ENCODE results near the gene CRYGS. TPM values are rescaled to one million over a fixed set of nuclear protein-coding genes. Genes with fewer than 3 reads are reported as not detected.
A peak's percentile ranks its signal among the peaks of the same experiment; 100 is the strongest.

CRYGS gene
- total and polyA plus RNA-seq, 9 of the 15 experiments (the other 6 are each of a cell fraction or from before 2014, with no cell fraction given), result 1.5 to 3.8 (median 2.0) TPM

DNA sequence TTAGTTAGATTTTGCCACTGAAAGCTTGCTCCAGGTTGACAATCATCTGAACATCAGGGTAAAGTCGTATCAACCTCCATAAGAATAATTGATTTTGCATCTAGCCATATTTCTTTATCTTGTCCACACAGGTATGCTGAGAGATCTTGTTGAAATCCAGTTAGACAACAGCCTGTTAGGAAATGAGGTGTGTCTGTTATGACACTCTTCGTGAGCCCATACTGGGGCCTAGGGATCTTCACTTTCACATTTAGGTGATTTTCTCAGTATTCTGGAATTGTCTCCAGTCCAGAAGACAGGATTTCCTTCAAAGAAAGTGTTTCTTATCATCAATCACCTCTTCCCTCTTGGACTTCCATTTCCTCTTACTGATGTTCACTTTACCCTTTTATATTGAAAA, 44.5 kb upstream of the CRYGS start (continued):
- TF ChIP-seq JUN (IDR thresholded peaks at IDR 0.05; ENCODE audit: borderline replicate concordance, low read depth, low read length) (peak; percentile 26; the same call in 1 of the 2 replicates), JUN (CRISPR knock-in tag; IDR thresholded peaks at IDR 0.05; ENCODE audit: borderline replicate concordance) (no peak)

DNA sequence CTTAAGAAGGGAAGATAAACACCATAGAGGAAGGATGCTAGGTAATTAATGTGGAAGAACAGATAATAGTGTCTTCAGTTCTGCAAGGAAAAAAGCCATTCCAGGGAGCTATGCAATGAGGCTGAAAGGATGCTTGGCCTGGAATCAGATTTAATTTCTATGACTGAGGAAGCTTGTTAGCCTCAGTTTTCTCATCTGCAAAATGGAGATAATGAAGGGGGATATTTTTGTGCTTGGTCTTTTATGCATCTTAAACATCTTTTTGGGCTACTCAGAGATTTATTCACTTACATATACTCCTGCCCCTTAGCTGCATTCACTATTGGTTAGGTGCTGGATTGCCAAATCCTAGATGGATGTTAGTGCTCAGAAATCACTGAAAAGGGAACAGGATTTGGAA, 43.0 kb upstream of the CRYGS start:
- ATAC-seq, result no peak
- H3K4me1 ChIP-seq (replicated peaks in 1 of 2; ENCODE audit: control insufficient read depth in 2 of 2, insufficient read depth in 2 of 2, low read length in 2 of 2), result peaks cover 0 to 26% of the 10 kb centered on the region in 2 experiments; a peak in 3 of 5 replicates
- ChIA-PET CTCF (ENCODE audit: low intra/inter-chr PET ratio) (interaction anchor here (0.7 kb wide), 1 partner anchor 235 kb away, joined by 3 read pairs; no protein-coding TSS in a partner anchor), POLR2A (interaction anchor here (1.0 to 8.0 kb wide), 6 partner anchors 8 to 26 kb away, joined by 3 to 64 read pairs (median 6); partner anchors contain the start of genes DNAJB11 and TBCCD1)
- in situ Hi-C loops (cut with MboI), result no loop called here
- no peak overlapping the region for H2AFZ ChIP-seq (ENCODE audit: low read depth, low read length)
- H3K27me3 ChIP-seq (ENCODE audit: control insufficient read depth in 2 of 2, insufficient read depth in 2 of 2, low read length in 2 of 2), result no peaks in the 10 kb centered on the region
- DNase-seq (ENCODE audit: extremely low read depth in 1 of 4, low spot score in 3 of 4), result no peak
- peaks cover 41% of the 10 kb centered on the region for H3K36me3 ChIP-seq (ENCODE audit: control insufficient read depth, insufficient read depth, low read length)
- no peak overlapping the region for H3K4me2 ChIP-seq (ENCODE audit: insufficient read depth, low read length)
- H4K20me1 ChIP-seq (replicated peaks; ENCODE audit: control insufficient read depth, insufficient read depth, low read length), result no peaks in the 10 kb centered on the region
- H3K4me3 ChIP-seq, result no peak overlapping the region
- intact Hi-C loops (cut with micrococcal nuclease), result loop anchor here (10.0 kb wide), 1 partner anchor 238 kb away; no protein-coding TSS in a partner anchor
- no peak for TF ChIP-seq PCBP2 (IDR thresholded peaks at IDR 0.05; ENCODE audit: low read depth, low read length, poor library complexity, severe bottlenecking)
- TF ChIP-seq RHOXF2B (CRISPR knock-in tag; conservative IDR thresholded peaks at IDR 0.05), result no peak
- TF ChIP-seq RBM25 (IDR thresholded peaks at IDR 0.05; ENCODE audit: low read depth, low read length, severe bottlenecking), result peak; percentile 88
- no peak overlapping the region for H3K27ac ChIP-seq (ENCODE audit: extremely low read depth, low read depth, low read length)
- no peak for FAIRE-seq
- H3K9ac ChIP-seq (ENCODE audit: insufficient read depth in 1 of 2, low read depth in 2 of 2, low read length in 2 of 2), result no peak overlapping the region
- H3K9me3 ChIP-seq (replicated peaks; ENCODE audit: control insufficient read depth, insufficient read depth, low read depth, low read length), result no peaks in the 10 kb centered on the region
- no peaks in the 10 kb centered on the region for H3K9me1 ChIP-seq (ENCODE audit: control insufficient read depth, insufficient read depth, low read length)
- H3K79me2 ChIP-seq (ENCODE audit: control insufficient read depth, insufficient read depth, low read length), result no peaks in the 10 kb centered on the region
- no TSS peak for BruUV-seq (replicated peaks)
